Measurements from ENCODE around the gene GPR17.

GRCh38 chr2:127623388-127624319 lies 22.3 kb upstream of the GPR17 start:
- TF ChIP-seq GLIS3 (CRISPR knock-in tag; IDR thresholded peaks at IDR 0.05) (no peak), ZFP3 (CRISPR knock-in tag; IDR thresholded peaks at IDR 0.05) (no peak), TCF4 (CRISPR knock-in tag; IDR thresholded peaks at IDR 0.05; ENCODE audit: borderline replicate concordance) (no peak)
- TF ChIP-seq, protein P1, sequence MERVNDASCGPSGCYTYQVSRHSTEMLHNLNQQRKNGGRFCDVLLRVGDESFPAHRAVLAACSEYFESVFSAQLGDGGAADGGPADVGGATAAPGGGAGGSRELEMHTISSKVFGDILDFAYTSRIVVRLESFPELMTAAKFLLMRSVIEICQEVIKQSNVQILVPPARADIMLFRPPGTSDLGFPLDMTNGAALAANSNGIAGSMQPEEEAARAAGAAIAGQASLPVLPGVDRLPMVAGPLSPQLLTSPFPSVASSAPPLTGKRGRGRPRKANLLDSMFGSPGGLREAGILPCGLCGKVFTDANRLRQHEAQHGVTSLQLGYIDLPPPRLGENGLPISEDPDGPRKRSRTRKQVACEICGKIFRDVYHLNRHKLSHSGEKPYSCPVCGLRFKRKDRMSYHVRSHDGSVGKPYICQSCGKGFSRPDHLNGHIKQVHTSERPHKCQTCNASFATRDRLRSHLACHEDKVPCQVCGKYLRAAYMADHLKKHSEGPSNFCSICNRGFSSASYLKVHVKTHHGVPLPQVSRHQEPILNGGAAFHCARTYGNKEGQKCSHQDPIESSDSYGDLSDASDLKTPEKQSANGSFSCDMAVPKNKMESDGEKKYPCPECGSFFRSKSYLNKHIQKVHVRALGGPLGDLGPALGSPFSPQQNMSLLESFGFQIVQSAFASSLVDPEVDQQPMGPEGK (CRISPR knock-in tag; IDR thresholded peaks at IDR 0.05; ENCODE audit: borderline replicate concordance), result no peak

Data from SK-N-SH treated with all-trans-retinoic acid at 6 μM for 48 hours (cell line).